GM23338 (cell line): ENCODE data around the gene CACNG8. TPM values are rescaled to one million over a fixed set of nuclear protein-coding genes. Genes with fewer than 3 reads are reported as not detected.
"Not testable (repeated sequence)": the region's sequence is repeated elsewhere in the genome, so short reads cannot be mapped to it uniquely, and the experiment has no call there.

Source experiments
- ATAC-seq: fragments of 200-7000 bp; cut with Tn5 transposase; 3 replicates; pipeline ENCODE4 v1.9.1; 2020
- DNase-seq: peaks from one replicate; pipeline ENCODE4 v3.0.0-alpha.2; 2015; ENCODE audit warnings: low spot score
- H2AFZ ChIP-seq: fragments of 200-600 bp; sonication (generic); 2 replicates; pipeline ENCODE4 v1.8.0; 2016; ENCODE audit warnings: antibody characterized with exemption, mild to moderate bottlenecking, moderate library complexity
- H3F3A ChIP-seq: fragments of 200-600 bp; sonication (generic); replicated peaks from 2 replicates; pipeline ENCODE4 v1.8.0; 2017; ENCODE audit warnings: antibody characterized with exemption, mixed run types, low read depth
- H3K27ac ChIP-seq: fragments of 200-600 bp; sonication (generic); 2 replicates; pipeline ENCODE4 v1.6.1; 2016; ENCODE audit warnings: low read depth
- H3K27me3 ChIP-seq: fragments of 200-600 bp; sonication (generic); 2 replicates; pipeline ENCODE4 v1.8.0; 2016; ENCODE audit warnings: mild to moderate bottlenecking, mixed run types, moderate library complexity; ENCODE audit not compliant: insufficient read depth
- H3K36me3 ChIP-seq: fragments of 200-600 bp; sonication (generic); 2 replicates; pipeline ENCODE4 v1.8.0; 2016; ENCODE audit warnings: mild to moderate bottlenecking; ENCODE audit not compliant: insufficient read depth
- H3K4me1 ChIP-seq: fragments of 200-600 bp; sonication (generic); 2 replicates; pipeline ENCODE4 v1.8.0; 2016; ENCODE audit warnings: mild to moderate bottlenecking, moderate library complexity; ENCODE audit not compliant: insufficient read depth
- H3K4me2 ChIP-seq: fragments of 200-600 bp; sonication (generic); 2 replicates; pipeline ENCODE4 v1.7.1; 2017; ENCODE audit warnings: mixed run types
- H3K4me3 ChIP-seq: fragments of 200-600 bp; sonication (generic); 2 replicates; pipeline ENCODE4 v1.6.1; 2016; ENCODE audit warnings: mixed run types
- H3K79me2 ChIP-seq: fragments of 200-600 bp; sonication (generic); replicated peaks from 2 replicates; pipeline ENCODE4 v1.8.0; 2017; ENCODE audit warnings: mild to moderate bottlenecking; ENCODE audit not compliant: insufficient read depth
- H3K9me2 ChIP-seq: fragments of 200-600 bp; sonication (generic); 2 replicates; pipeline ENCODE4 v1.8.0; 2017; ENCODE audit not compliant: insufficient read depth
- H4K20me1 ChIP-seq: fragments of 200-600 bp; sonication (generic); replicated peaks from 2 replicates; pipeline ENCODE4 v1.8.0; 2017; ENCODE audit warnings: mild to moderate bottlenecking; ENCODE audit not compliant: insufficient read depth
- H3K27ac Mint-ChIP-seq: 2 replicates; pipeline ENCODE4 v1.8.0; 2020; ENCODE audit warnings: inconsistent platforms, mild to moderate bottlenecking, moderate library complexity, mixed read lengths
- H3K27me3 Mint-ChIP-seq: 3 replicates; pipeline ENCODE4 v1.8.0; 2022; ENCODE audit warnings: low read depth, mild to moderate bottlenecking, moderate library complexity, mixed read lengths, inconsistent platforms; ENCODE audit not compliant: insufficient read depth, poor library complexity
- H3K36me3 Mint-ChIP-seq: 3 replicates; pipeline ENCODE4 v1.8.0; 2021; ENCODE audit warnings: low read depth, mild to moderate bottlenecking, inconsistent platforms, moderate library complexity, mixed read lengths
- H3K4me1 Mint-ChIP-seq: 3 replicates; pipeline ENCODE4 v1.8.0; 2020; ENCODE audit warnings: mild to moderate bottlenecking, inconsistent platforms, mixed read lengths
- H3K4me3 Mint-ChIP-seq: 3 replicates; pipeline ENCODE4 v1.8.0; 2021; ENCODE audit warnings: moderate library complexity, mild to moderate bottlenecking, inconsistent platforms, mixed read lengths
- H3K9me3 Mint-ChIP-seq: 3 replicates; pipeline ENCODE4 v1.8.0; 2020; ENCODE audit warnings: moderate library complexity, mild to moderate bottlenecking, inconsistent platforms, mixed read lengths
- CREB1 ChIP-seq: fragments of 250-450 bp; sonication (Bioruptor Pico); IDR thresholded peaks from 2 replicates; pipeline ENCODE4 v1.5.0; 2020; ENCODE audit warnings: low read depth, mild to moderate bottlenecking, moderate library complexity
- ZNF114 ChIP-seq: fragments of 250-450 bp; sonication (Bioruptor Pico); IDR thresholded peaks from 2 replicates; pipeline ENCODE4 v1.5.0; 2020; ENCODE audit warnings: mild to moderate bottlenecking, moderate library complexity
- polyA plus RNA-seq: library from polyadenylated mRNA; unstranded; fragments of >200 nt; fragmentation: Nextera tagmentation; extraction: Ambion mirVana; gene quantifications from 2 replicates; pipeline ENCODE4 v1.2.1, GENCODE V29; 2016
- total RNA-seq: library from RNA; depleted of rRNA; stranded (reverse); fragments of >200 nt; shearing (Covaris generic); gene quantifications from 2 replicates; pipeline ENCODE4 v1.2.3, GENCODE V29; 2014
- TF ChIP-seq, protein P1 (sequence below), 2 experiments: fragments of 200-600 bp in 1 of 2; sonication (generic) in 1 of 2; conservative IDR thresholded peaks; 2 replicates each; pipeline versions ENCODE4 v1.5.1 to v1.6.1; 2016 to 2017; ENCODE audit warnings: antibody characterized with exemption in 2 of 2, low read depth in 2 of 2, mild to moderate bottlenecking in 2 of 2, moderate library complexity in 1 of 2
- TF ChIP-seq, protein P2 (sequence below): IDR thresholded peaks from one replicate; pipeline ENCODE4 v1.6.1; 2018; ENCODE audit warnings: antibody characterized with exemption; ENCODE audit not compliant: unreplicated experiment

The CACNG8 gene
- total and polyA plus RNA-seq, 2 experiments from 2014 or later, result 2.2 to 3.9 TPM

DNA sequence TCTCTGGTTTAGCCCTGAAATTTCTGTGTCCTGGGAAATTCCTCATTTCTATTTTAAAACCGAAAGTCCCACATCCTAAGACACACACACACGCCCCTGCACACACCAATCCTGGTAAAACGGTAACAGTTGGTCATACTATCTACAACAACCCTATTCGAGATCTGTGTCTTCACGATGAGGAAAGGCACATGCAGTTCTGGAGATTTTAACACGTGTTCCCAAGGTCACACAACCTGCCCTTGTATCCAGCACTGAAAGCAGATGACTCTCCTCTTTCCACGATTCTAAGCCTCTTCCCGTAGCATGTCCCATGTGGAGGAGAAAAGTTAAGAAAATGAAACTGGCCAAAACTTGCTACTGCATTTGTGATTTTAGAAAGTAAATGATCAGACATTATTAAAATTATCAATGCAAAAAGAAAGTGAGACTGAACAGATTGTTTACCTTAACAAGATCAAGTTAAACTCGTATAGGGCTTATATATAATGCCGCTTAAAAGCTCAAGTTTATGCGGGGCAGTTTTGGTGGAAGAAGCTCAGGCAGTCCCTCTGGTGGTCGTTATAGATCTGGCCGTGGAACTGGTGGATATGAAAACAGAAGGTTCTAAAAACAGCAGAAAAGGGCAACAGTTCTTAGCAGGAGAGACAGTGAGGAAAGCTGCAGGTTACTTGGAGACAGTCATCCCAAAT is 68.3 kb downstream of the CACNG8 start:
- no peak overlapping the region for H3K4me2 ChIP-seq
- H3K4me3 ChIP-seq, result no peak overlapping the region
- H4K20me1 ChIP-seq, result no peaks in the 10 kb centered on the region
- H3K27me3 ChIP-seq, result no peaks in the 10 kb centered on the region
- H3K4me1 ChIP-seq, result peaks cover 17% of the 10 kb centered on the region
- no peaks in the 10 kb centered on the region for H3K36me3 Mint-ChIP-seq
- peak; percentile 71 for DNase-seq
- H3K4me3 Mint-ChIP-seq, result no peak overlapping the region
- peak overlapping the region; percentile 37; the same call in 1 of the 2 replicates for H3K27ac Mint-ChIP-seq
- TF ChIP-seq, protein P1, sequence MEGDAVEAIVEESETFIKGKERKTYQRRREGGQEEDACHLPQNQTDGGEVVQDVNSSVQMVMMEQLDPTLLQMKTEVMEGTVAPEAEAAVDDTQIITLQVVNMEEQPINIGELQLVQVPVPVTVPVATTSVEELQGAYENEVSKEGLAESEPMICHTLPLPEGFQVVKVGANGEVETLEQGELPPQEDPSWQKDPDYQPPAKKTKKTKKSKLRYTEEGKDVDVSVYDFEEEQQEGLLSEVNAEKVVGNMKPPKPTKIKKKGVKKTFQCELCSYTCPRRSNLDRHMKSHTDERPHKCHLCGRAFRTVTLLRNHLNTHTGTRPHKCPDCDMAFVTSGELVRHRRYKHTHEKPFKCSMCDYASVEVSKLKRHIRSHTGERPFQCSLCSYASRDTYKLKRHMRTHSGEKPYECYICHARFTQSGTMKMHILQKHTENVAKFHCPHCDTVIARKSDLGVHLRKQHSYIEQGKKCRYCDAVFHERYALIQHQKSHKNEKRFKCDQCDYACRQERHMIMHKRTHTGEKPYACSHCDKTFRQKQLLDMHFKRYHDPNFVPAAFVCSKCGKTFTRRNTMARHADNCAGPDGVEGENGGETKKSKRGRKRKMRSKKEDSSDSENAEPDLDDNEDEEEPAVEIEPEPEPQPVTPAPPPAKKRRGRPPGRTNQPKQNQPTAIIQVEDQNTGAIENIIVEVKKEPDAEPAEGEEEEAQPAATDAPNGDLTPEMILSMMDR (conservative IDR thresholded peaks at IDR 0.05; ENCODE audit: low read depth in 2 of 2), result peak; percentile 70 to 74
- TF ChIP-seq CREB1 (CRISPR knock-in tag), result no peak
- H2AFZ ChIP-seq, result no peak overlapping the region
- no peaks in the 10 kb centered on the region for H3K9me3 Mint-ChIP-seq
- ATAC-seq, result peak; percentile 30
- 0 out of 2 replicates have a peak overlapping the region, but pooled peaks have one; percentile 0 for H3K27ac ChIP-seq
- H3K9me2 ChIP-seq, result no peaks in the 10 kb centered on the region
- peaks cover 3% of the 10 kb centered on the region for H3K27me3 Mint-ChIP-seq
- peaks cover 32% of the 10 kb centered on the region for H3K4me1 Mint-ChIP-seq
- H3K79me2 ChIP-seq, result no peaks in the 10 kb centered on the region
- peaks cover 12% of the 10 kb centered on the region for H3F3A ChIP-seq
- no peaks in the 10 kb centered on the region for H3K36me3 ChIP-seq

- Histone ChIP-seq H4K20me1 (no peaks in the 10 kb centered on the region), H3K4me2 (peak overlapping the region; percentile 55), H3K79me2 (no peaks in the 10 kb centered on the region), H3K27me3 (no peaks in the 10 kb centered on the region), H3K27ac (peak overlapping the region; percentile 86), H3K4me3 (no peak overlapping the region; the same call in 1 of the 2 replicates), H3K9me2 (no peaks in the 10 kb centered on the region), H3F3A (peaks cover 7% of the 10 kb centered on the region), H2AFZ (no peak overlapping the region), H3K4me1 (peaks cover 26% of the 10 kb centered on the region), H3K36me3 (no peaks in the 10 kb centered on the region)
- Mint-ChIP-seq H3K9me3 (peaks cover 6% of the 10 kb centered on the region; the same call in 1 of the 3 replicates), H3K27ac (peak overlapping the region; percentile 95), H3K27me3 (peaks cover 7% of the 10 kb centered on the region), H3K4me3 (peak overlapping the region; percentile 26), H3K4me1 (peaks cover 43% of the 10 kb centered on the region), H3K36me3 (no peaks in the 10 kb centered on the region)
- ATAC-seq, result peak; percentile 67
- peak; percentile 68 for DNase-seq
- TF ChIP-seq, protein P2, sequence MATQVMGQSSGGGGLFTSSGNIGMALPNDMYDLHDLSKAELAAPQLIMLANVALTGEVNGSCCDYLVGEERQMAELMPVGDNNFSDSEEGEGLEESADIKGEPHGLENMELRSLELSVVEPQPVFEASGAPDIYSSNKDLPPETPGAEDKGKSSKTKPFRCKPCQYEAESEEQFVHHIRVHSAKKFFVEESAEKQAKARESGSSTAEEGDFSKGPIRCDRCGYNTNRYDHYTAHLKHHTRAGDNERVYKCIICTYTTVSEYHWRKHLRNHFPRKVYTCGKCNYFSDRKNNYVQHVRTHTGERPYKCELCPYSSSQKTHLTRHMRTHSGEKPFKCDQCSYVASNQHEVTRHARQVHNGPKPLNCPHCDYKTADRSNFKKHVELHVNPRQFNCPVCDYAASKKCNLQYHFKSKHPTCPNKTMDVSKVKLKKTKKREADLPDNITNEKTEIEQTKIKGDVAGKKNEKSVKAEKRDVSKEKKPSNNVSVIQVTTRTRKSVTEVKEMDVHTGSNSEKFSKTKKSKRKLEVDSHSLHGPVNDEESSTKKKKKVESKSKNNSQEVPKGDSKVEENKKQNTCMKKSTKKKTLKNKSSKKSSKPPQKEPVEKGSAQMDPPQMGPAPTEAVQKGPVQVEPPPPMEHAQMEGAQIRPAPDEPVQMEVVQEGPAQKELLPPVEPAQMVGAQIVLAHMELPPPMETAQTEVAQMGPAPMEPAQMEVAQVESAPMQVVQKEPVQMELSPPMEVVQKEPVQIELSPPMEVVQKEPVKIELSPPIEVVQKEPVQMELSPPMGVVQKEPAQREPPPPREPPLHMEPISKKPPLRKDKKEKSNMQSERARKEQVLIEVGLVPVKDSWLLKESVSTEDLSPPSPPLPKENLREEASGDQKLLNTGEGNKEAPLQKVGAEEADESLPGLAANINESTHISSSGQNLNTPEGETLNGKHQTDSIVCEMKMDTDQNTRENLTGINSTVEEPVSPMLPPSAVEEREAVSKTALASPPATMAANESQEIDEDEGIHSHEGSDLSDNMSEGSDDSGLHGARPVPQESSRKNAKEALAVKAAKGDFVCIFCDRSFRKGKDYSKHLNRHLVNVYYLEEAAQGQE, result no peak
- peak; percentile 31; the same call in 1 of the 2 replicates for TF ChIP-seq ZNF114 (CRISPR knock-in tag)
- TF ChIP-seq, protein P1 (conservative IDR thresholded peaks at IDR 0.05; ENCODE audit: low read depth in 2 of 2), result no peak
Observed at GRCh38 chr19:54035215-54036178, 72.8 kb downstream of the CACNG8 start.

DNA sequence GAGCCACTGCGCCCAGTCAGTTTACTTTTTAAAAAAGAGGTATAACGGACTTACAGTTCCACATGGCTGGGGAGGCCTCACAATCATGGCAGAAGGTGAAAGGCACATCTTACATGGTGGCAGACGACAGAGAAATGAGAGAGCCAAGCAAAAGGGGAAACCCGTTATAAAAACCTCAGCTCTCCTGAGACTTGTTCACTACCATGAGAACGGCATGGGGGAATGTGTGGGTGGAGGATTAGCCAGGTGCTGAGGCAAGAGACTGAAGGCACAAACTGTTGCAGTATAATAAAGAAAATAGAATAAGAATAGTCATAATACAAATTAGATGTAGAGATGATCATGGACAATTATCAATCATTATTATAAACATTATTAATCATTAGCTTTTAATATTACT is 73.8 kb downstream of the CACNG8 start:
- Mint-ChIP-seq H3K27ac (peak overlapping the region; percentile 49; the same call in 1 of the 2 replicates), H3K4me1 (peaks cover 37% of the 10 kb centered on the region)
- peak; percentile 17; the same call in 2 of the 3 replicates for ATAC-seq
- H3F3A ChIP-seq, H3K9me3 Mint-ChIP-seq, H3K27me3 ChIP-seq, H3K4me3 Mint-ChIP-seq, H4K20me1 ChIP-seq, H3K27me3 Mint-ChIP-seq, DNase-seq, H3K36me3 ChIP-seq, H3K9me2 ChIP-seq, H3K79me2 ChIP-seq, H3K4me2 ChIP-seq, H3K4me3 ChIP-seq, H3K36me3 Mint-ChIP-seq: not testable (repeated sequence)
- Histone ChIP-seq H3K27ac (peak overlapping the region; percentile 86; the same call in 1 of the 2 replicates), H3K4me1 (peaks cover 28% of the 10 kb centered on the region), H2AFZ (0 out of 2 replicates have a peak overlapping the region, but pooled peaks have one; percentile 28)
